Natural killer cell (primary cell): ENCODE measurements around the gene BCL2A1. TPM values are rescaled to one million over a fixed set of nuclear protein-coding genes. Genes with fewer than 3 reads are reported as not detected.

Source experiments
- ATAC-seq, 3 donors: fragments of 150-1000 bp in 2 of 3; fragments of 200-7000 bp in 1 of 3; cut with Tn5 transposase; 1 replicate in 1 of 3; 2 replicates in 2 of 3; pipeline ENCODE4 v1.10.0; 2021; ENCODE audit warnings: mild to moderate bottlenecking in 2 of 3, moderate library complexity in 2 of 3
- DNase-seq, 2 donors: peaks; one replicate each; pipeline versions ENCODE4 v3.0.0 to v3.0.0-alpha.2; 2013 to 2021; ENCODE audit warnings: mixed read lengths in 1 of 2
- H3K27ac ChIP-seq: one replicate; pipeline ENCODE4 v1.5.1; 2013; ENCODE audit warnings: mild to moderate bottlenecking, low read length
- H3K27me3 ChIP-seq: one replicate; pipeline ENCODE4 v1.6.1; 2013; ENCODE audit warnings: low read length; ENCODE audit not compliant: control insufficient read depth, insufficient read depth
- H3K36me3 ChIP-seq: one replicate; pipeline ENCODE4 v1.6.1; 2013; ENCODE audit warnings: low read length; ENCODE audit not compliant: control insufficient read depth, insufficient read depth
- H3K4me1 ChIP-seq: one replicate; pipeline ENCODE4 v1.6.1; 2013; ENCODE audit warnings: low read length; ENCODE audit not compliant: control insufficient read depth, insufficient read depth
- H3K4me3 ChIP-seq: one replicate; pipeline ENCODE4 v1.5.1; 2013; ENCODE audit warnings: low read length
- H3K9me3 ChIP-seq: one replicate; pipeline ENCODE4 v1.6.1; 2013; ENCODE audit warnings: low read length; ENCODE audit not compliant: control insufficient read depth, insufficient read depth
- H3K27ac Mint-ChIP-seq, 2 donors: one replicate each; pipeline ENCODE4 v1.8.0; 2022; ENCODE audit warnings: mild to moderate bottlenecking in 2 of 2, mixed read lengths in 2 of 2, moderate library complexity in 1 of 2
- H3K27me3 Mint-ChIP-seq, 2 donors: one replicate each; pipeline ENCODE4 v1.8.0; 2022; ENCODE audit warnings: low read depth in 2 of 2, mixed read lengths in 2 of 2
- H3K36me3 Mint-ChIP-seq: one replicate; pipeline ENCODE4 v1.8.0; 2022; ENCODE audit warnings: mixed read lengths
- H3K4me1 Mint-ChIP-seq, 2 donors: one replicate each; pipeline ENCODE4 v1.8.0; 2022; ENCODE audit warnings: mixed read lengths in 2 of 2
- H3K4me3 Mint-ChIP-seq: one replicate; pipeline ENCODE4 v1.8.0; 2022; ENCODE audit warnings: mild to moderate bottlenecking, moderate library complexity, mixed read lengths
- H3K9me3 Mint-ChIP-seq, 2 donors: one replicate each; pipeline ENCODE4 v1.8.0; 2022; ENCODE audit warnings: mixed read lengths in 2 of 2
- WGBS: methylation state at CpG from one replicate; pipeline ENCODE4 v1.1.7; 2013; ENCODE audit warnings: missing lambda C conversion rate; ENCODE audit not compliant: insufficient coverage; 5-methylcytosine and 5-hydroxymethylcytosine counted together
- intact Hi-C: fragments of 100-400 bp; cut with micrococcal nuclease; formaldehyde crosslinking; loops from one replicate; pipeline ENCODE4 v1.14.2; 2022
- total RNA-seq, 4 donors: library from RNA; stranded (reverse); fragments of 120-200 nt in 1 of 4; gene quantifications; one replicate each; pipeline versions ENCODE4 v1.2.3 to v1.2.4, GENCODE V29; 2013 to 2022
- TF ChIP-seq, protein P1 (sequence below): fragments of 200-600 bp; IDR thresholded peaks from one replicate; pipeline ENCODE4 v1.8.0; 2022; ENCODE audit warnings: antibody characterized with exemption

The BCL2A1 gene
- total RNA-seq, 3 donors from 2014 or later (not counting 1 experiment from before 2014, with no cell fraction given) = 16.5 to 61.3 (median 42.2) TPM

DNA sequence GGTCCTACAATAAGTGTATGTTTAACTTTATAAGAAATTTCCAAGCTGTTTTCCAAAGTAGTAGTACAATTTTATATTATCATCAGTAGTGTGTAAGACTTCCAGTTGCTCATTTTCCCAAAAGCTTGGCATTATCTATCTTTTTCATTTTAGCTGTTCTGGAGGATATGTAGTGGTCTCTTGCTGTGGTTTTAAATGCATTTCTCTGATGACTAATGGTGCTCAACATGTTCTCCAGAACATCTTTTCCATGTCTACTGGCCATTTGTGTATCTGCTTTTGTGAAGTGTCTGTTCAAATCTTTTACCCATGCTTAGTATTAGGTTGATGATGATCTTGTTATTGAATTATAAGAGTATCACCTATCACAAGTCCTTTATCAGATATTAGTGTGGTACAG is 13.3 kb downstream of the BCL2A1 start:
- Histone ChIP-seq H3K27me3 (no peaks in the 10 kb centered on the region), H3K4me1 (peaks cover 3% of the 10 kb centered on the region), H3K9me3 (no peaks in the 10 kb centered on the region), H3K27ac (no peak overlapping the region), H3K36me3 (no peaks in the 10 kb centered on the region), H3K4me3 (no peak overlapping the region)
- intact Hi-C loops = no loop called here
- TF ChIP-seq, protein P1, sequence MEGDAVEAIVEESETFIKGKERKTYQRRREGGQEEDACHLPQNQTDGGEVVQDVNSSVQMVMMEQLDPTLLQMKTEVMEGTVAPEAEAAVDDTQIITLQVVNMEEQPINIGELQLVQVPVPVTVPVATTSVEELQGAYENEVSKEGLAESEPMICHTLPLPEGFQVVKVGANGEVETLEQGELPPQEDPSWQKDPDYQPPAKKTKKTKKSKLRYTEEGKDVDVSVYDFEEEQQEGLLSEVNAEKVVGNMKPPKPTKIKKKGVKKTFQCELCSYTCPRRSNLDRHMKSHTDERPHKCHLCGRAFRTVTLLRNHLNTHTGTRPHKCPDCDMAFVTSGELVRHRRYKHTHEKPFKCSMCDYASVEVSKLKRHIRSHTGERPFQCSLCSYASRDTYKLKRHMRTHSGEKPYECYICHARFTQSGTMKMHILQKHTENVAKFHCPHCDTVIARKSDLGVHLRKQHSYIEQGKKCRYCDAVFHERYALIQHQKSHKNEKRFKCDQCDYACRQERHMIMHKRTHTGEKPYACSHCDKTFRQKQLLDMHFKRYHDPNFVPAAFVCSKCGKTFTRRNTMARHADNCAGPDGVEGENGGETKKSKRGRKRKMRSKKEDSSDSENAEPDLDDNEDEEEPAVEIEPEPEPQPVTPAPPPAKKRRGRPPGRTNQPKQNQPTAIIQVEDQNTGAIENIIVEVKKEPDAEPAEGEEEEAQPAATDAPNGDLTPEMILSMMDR = no peak
- Mint-ChIP-seq H3K27me3 (no peaks in the 10 kb centered on the region), H3K9me3 (no peaks in the 10 kb centered on the region), H3K27ac (no peak overlapping the region), H3K4me1 (peaks cover 5 to 10% of the 10 kb centered on the region in 2 donors), H3K4me3 (no peak overlapping the region), H3K36me3 (no peaks in the 10 kb centered on the region)
- DNase-seq = no peak
- no peak for ATAC-seq

DNA sequence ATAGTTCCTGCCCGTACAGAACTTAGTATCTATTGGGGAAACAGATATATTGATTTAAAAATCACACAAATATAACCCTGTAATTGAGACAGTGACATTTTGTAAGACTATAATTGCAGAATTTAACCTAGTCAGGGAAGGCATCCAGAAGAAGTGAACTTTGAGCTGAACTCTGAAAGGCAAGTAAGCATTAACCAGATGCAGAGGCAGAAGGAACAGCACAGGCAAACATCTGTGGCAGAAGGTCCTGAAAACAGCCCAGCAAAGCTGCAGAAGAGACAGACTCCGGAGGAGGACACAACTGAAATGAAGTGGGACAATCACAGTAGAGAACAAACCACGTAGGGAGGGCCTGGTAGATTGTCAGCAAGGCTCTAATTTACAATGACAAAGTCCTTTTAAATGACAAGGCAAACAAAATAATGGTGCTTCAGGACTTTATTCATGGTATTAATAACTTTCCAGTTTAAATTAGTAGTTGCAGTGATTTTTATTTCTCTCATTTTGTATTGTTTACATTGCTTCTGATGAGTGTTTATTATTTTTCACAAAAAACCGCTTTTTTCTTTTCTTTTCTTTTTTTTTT is 14.5 kb downstream of the BCL2A1 start:
- no peaks in the 10 kb centered on the region for H3K36me3 ChIP-seq
- intact Hi-C loops = no loop called here
- Mint-ChIP-seq H3K27me3 (no peaks in the 10 kb centered on the region), H3K36me3 (no peaks in the 10 kb centered on the region), H3K4me1 (peaks cover 5 to 10% of the 10 kb centered on the region in 2 donors), H3K9me3 (no peaks in the 10 kb centered on the region), H3K27ac (no peak overlapping the region), H3K4me3 (no peak overlapping the region)
- 96% methylated on average over 3 of the region's 4 CpGs for WGBS
- H3K4me3 ChIP-seq = no peak overlapping the region
- H3K27ac ChIP-seq = no peak overlapping the region
- TF ChIP-seq, protein P1 = no peak
- H3K27me3 ChIP-seq = no peaks in the 10 kb centered on the region
- no peaks in the 10 kb centered on the region for H3K9me3 ChIP-seq
- ATAC-seq (no peak), DNase-seq (no peak)
- peaks cover 3% of the 10 kb centered on the region for H3K4me1 ChIP-seq

DNA sequence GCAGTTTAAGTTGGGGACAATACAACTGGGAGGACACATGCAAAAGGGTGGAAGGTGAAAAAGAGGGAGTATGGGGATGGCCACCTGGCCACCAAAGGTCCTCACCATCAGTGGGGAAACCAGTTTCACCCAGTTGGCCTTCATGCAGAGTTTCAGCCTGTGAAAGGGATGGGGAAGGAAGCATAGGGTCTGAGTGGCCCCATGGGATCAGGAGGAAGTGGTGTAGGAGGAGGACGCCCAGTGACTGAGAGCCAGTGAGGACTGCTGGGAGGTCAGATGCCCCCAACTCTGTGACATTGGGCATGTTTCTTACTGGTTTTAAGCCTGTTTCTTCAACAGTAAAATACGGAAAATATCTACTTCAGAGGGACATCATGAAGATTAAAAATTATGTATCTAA is 16.3 kb downstream of the BCL2A1 start:
- no peaks in the 10 kb centered on the region for H3K27me3 ChIP-seq
- DNase-seq (no peak), ATAC-seq (no peak)
- no peak overlapping the region for H3K27ac ChIP-seq
- H3K36me3 ChIP-seq = no peaks in the 10 kb centered on the region
- peaks cover 3% of the 10 kb centered on the region for H3K4me1 ChIP-seq
- H3K4me3 Mint-ChIP-seq = no peak overlapping the region
- H3K9me3 Mint-ChIP-seq = no peaks in the 10 kb centered on the region
- H3K36me3 Mint-ChIP-seq = no peaks in the 10 kb centered on the region
- no peaks in the 10 kb centered on the region for H3K9me3 ChIP-seq
- TF ChIP-seq, protein P1 = no peak
- WGBS = 82% methylated on average over 2 of the region's 2 CpGs
- intact Hi-C loops = no loop called here
- peaks cover 5 to 10% of the 10 kb centered on the region in 2 donors for H3K4me1 Mint-ChIP-seq
- H3K27me3 Mint-ChIP-seq = no peaks in the 10 kb centered on the region
- no peak overlapping the region for H3K4me3 ChIP-seq
- H3K27ac Mint-ChIP-seq = no peak overlapping the region

DNA sequence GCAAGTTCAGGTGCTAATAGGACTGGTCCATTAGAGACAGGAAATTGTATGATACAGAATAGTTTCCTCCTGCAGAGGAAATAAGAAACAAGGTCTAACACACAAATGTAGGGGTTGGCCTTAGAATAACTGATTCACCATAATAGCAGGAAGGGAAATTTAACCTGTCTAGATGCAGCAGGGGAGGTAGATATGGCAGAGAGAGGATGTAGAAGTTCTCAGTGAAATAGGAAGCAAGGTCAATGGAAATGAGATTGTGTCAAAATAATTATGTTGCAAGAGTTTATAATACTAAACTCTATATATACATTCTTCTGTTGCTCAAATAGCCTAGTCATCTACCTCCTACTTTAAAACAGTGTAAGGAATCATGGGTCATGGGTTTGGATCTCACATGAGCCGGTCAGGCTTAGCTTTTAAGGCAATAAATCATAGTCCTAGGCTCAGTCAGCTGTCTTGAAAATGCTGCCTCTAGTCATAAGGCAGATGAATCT is 17.0 kb downstream of the BCL2A1 start:
- no peak overlapping the region for H3K27ac Mint-ChIP-seq
- intact Hi-C loops = no loop called here
- H3K4me3 Mint-ChIP-seq = no peak overlapping the region
- TF ChIP-seq, protein P1 = no peak
- Histone ChIP-seq H3K4me1 (peaks cover 3% of the 10 kb centered on the region), H3K9me3 (no peaks in the 10 kb centered on the region), H3K36me3 (no peaks in the 10 kb centered on the region), H3K27me3 (no peaks in the 10 kb centered on the region), H3K4me3 (no peak overlapping the region), H3K27ac (no peak overlapping the region)
- H3K27me3 Mint-ChIP-seq = no peaks in the 10 kb centered on the region
- no peak for ATAC-seq
- no peaks in the 10 kb centered on the region for H3K9me3 Mint-ChIP-seq
- 48% methylated on average over 1 of the region's 1 CpG for WGBS
- H3K4me1 Mint-ChIP-seq = peaks cover 5 to 10% of the 10 kb centered on the region in 2 donors
- no peaks in the 10 kb centered on the region for H3K36me3 Mint-ChIP-seq
- no peak for DNase-seq
